Mononuclear cell (primary cell): ENCODE results near the gene ZBTB47. TPM values are rescaled to one million over a fixed set of nuclear protein-coding genes. Genes with fewer than 3 reads are reported as not detected.

Source experiments
- H3K27me3 ChIP-seq: 2 replicates; pipeline ENCODE4 v1.6.0; 2011; ENCODE audit warnings: low read length, control low read depth; ENCODE audit not compliant: insufficient read depth
- H3K4me1 ChIP-seq: 2 replicates; pipeline ENCODE4 v1.5.1; 2011; ENCODE audit warnings: mild to moderate bottlenecking, low read length, control low read depth; ENCODE audit not compliant: insufficient read depth
- H3K4me3 ChIP-seq: 2 replicates; pipeline ENCODE4 v1.5.1; 2011; ENCODE audit warnings: mild to moderate bottlenecking, low read length, moderate library complexity
- H3K9me3 ChIP-seq: 2 replicates; pipeline ENCODE4 v1.5.1; 2011; ENCODE audit warnings: low read depth, mild to moderate bottlenecking, control low read depth, low read length
- total RNA-seq: library from RNA; depleted of rRNA; stranded (reverse); fragments of >200 nt; gene quantifications from one replicate; pipeline ENCODE4 v1.2.3, GENCODE V29; 2012

ZBTB47 gene
- total RNA-seq, 1 donor = 2.4 TPM

GRCh38 chr3:42640771-42641370, 12.6 kb upstream of the ZBTB47 start:
- Histone ChIP-seq H3K4me3 (no peak overlapping the region), H3K9me3 (no peaks in the 10 kb centered on the region), H3K4me1 (peaks cover 18% of the 10 kb centered on the region), H3K27me3 (no peaks in the 10 kb centered on the region)

GRCh38 chr3:42647821-42648459, 5.6 kb upstream of the ZBTB47 start:
- Histone ChIP-seq H3K27me3 (no peaks in the 10 kb centered on the region), H3K4me3 (no peak overlapping the region), H3K4me1 (peaks cover 35% of the 10 kb centered on the region), H3K9me3 (no peaks in the 10 kb centered on the region)

GRCh38 chr3:42649006-42649405, 4.5 kb upstream of the ZBTB47 start:
- Histone ChIP-seq H3K4me3 (no peak overlapping the region), H3K27me3 (no peaks in the 10 kb centered on the region), H3K4me1 (peaks cover 45% of the 10 kb centered on the region), H3K9me3 (no peaks in the 10 kb centered on the region)

GRCh38 chr3:42649783-42650182, 3.7 kb upstream of the ZBTB47 start:
- no peak overlapping the region for H3K4me3 ChIP-seq

GRCh38 chr3:42651248-42652091, 2.0 kb upstream of the ZBTB47 start:
- Histone ChIP-seq H3K9me3 (no peaks in the 10 kb centered on the region), H3K27me3 (no peaks in the 10 kb centered on the region), H3K4me3 (no peak overlapping the region), H3K4me1 (peaks cover 56% of the 10 kb centered on the region)

More at GRCh38 chr3:42649783-42650182, 3.7 kb upstream of the ZBTB47 start:
- H3K27me3 ChIP-seq = no peaks in the 10 kb centered on the region
- H3K9me3 ChIP-seq = no peaks in the 10 kb centered on the region
- peaks cover 47% of the 10 kb centered on the region for H3K4me1 ChIP-seq

- Histone ChIP-seq H3K27me3 (no peaks in the 10 kb centered on the region), H3K4me3 (no peak overlapping the region), H3K4me1 (peaks cover 52% of the 10 kb centered on the region), H3K9me3 (no peaks in the 10 kb centered on the region)
Measured at GRCh38 chr3:42652251-42652610, 1.3 kb upstream of the ZBTB47 start.

- Histone ChIP-seq H3K4me1 (peaks cover 50% of the 10 kb centered on the region), H3K27me3 (no peaks in the 10 kb centered on the region), H3K4me3 (peak overlapping the region; percentile 56), H3K9me3 (no peaks in the 10 kb centered on the region)
Measured at GRCh38 chr3:42652611-42653302, 740 bp upstream of the ZBTB47 start.

GRCh38 chr3:42653303-42653559, 266 bp upstream of the ZBTB47 start:
- H3K27me3 ChIP-seq = no peaks in the 10 kb centered on the region
- H3K4me1 ChIP-seq = peaks cover 47% of the 10 kb centered on the region
- no peaks in the 10 kb centered on the region for H3K9me3 ChIP-seq
- peak overlapping the region; percentile 56 for H3K4me3 ChIP-seq

- Histone ChIP-seq H3K9me3 (no peaks in the 10 kb centered on the region), H3K27me3 (no peaks in the 10 kb centered on the region)
Measured at GRCh38 chr3:42654331-42655201, 1.1 kb downstream of the ZBTB47 start.

GRCh38 chr3:42655331-42655888, 1.9 kb downstream of the ZBTB47 start:
- no peak overlapping the region for H3K4me3 ChIP-seq

More at GRCh38 chr3:42654331-42655201, 1.1 kb downstream of the ZBTB47 start:
- peaks cover 47% of the 10 kb centered on the region for H3K4me1 ChIP-seq
- H3K4me3 ChIP-seq = peak overlapping the region; percentile 56

GRCh38 chr3:42655980-42656679, 2.6 kb downstream of the ZBTB47 start:
- Histone ChIP-seq H3K27me3 (no peaks in the 10 kb centered on the region), H3K9me3 (no peaks in the 10 kb centered on the region), H3K4me1 (peaks cover 39% of the 10 kb centered on the region), H3K4me3 (no peak overlapping the region)

More at GRCh38 chr3:42655331-42655888, 1.9 kb downstream of the ZBTB47 start:
- H3K9me3 ChIP-seq = no peaks in the 10 kb centered on the region
- H3K27me3 ChIP-seq = no peaks in the 10 kb centered on the region
- H3K4me1 ChIP-seq = peaks cover 43% of the 10 kb centered on the region

GRCh38 chr3:42656680-42657610, 3.4 kb downstream of the ZBTB47 start:
- Histone ChIP-seq H3K4me3 (no peak overlapping the region), H3K27me3 (no peaks in the 10 kb centered on the region), H3K9me3 (no peaks in the 10 kb centered on the region), H3K4me1 (peaks cover 31% of the 10 kb centered on the region)

GRCh38 chr3:42657675-42658074, 4.2 kb downstream of the ZBTB47 start:
- H3K9me3 ChIP-seq = no peaks in the 10 kb centered on the region
- no peaks in the 10 kb centered on the region for H3K27me3 ChIP-seq
- H3K4me3 ChIP-seq = no peak overlapping the region
- peaks cover 24% of the 10 kb centered on the region for H3K4me1 ChIP-seq
